Midbrain (tissue), 1 donor: ENCODE results near the gene MASTL.
A peak's percentile ranks its signal among the peaks of the same experiment; 100 is the strongest.
"Not testable (repeated sequence)": the region's sequence is repeated elsewhere in the genome, so short reads cannot be mapped to it uniquely, and the experiment has no call there.

ENCODE experiments used
- DNase-seq: peaks from one replicate; lab custom pipeline; 2025; lab: John Stamatoyannopoulos, UW

The MASTL gene

GRCh38 chr10:27155066-27155754, at the start of gene MASTL:
Gene MASTL (plus strand): TSS chr10:27155352. CDS start chr10:27155427, 75 bp downstream.
- DNase-seq: peak; percentile 89

- DNase-seq: no peak
These were observed 47.0 kb upstream of the MASTL start for GRCh38 chr10:27108165-27108564.

- no peak for DNase-seq
These were observed 20.8 kb upstream of the MASTL start for GRCh38 chr10:27134371-27134770.

GRCh38 chr10:27138277-27138676, 16.9 kb upstream of the MASTL start:
- no peak for DNase-seq

GRCh38 chr10:27143686-27144085, 11.5 kb upstream of the MASTL start:
- DNase-seq: no peak

- no peak for DNase-seq
These were observed 9.2 kb upstream of the MASTL start for GRCh38 chr10:27145937-27146336.

- no peak for DNase-seq
These were observed 7.5 kb upstream of the MASTL start for GRCh38 chr10:27147701-27148100.

- no peak for DNase-seq
These were observed 4.9 kb upstream of the MASTL start for GRCh38 chr10:27150261-27150660.

- DNase-seq: no peak
These were observed 2.5 kb upstream of the MASTL start for GRCh38 chr10:27152687-27153086.

- no peak for DNase-seq
These were observed 1.8 kb upstream of the MASTL start for GRCh38 chr10:27153329-27153728.

GRCh38 chr10:27153845-27154193, 1.3 kb upstream of the MASTL start:
- peak; percentile 48 for DNase-seq

GRCh38 chr10:27156566-27156965, 1.4 kb downstream of the MASTL start:
- DNase-seq: not testable (repeated sequence)

GRCh38 chr10:27157150-27157549, 2.0 kb downstream of the MASTL start:
- no peak for DNase-seq

- DNase-seq: no peak
These were observed 3.3 kb downstream of the MASTL start for GRCh38 chr10:27158421-27158820.

- no peak for DNase-seq
These were observed 14.7 kb downstream of the MASTL start for GRCh38 chr10:27169849-27170248.

- DNase-seq: no peak
These were observed 33.1 kb downstream of the MASTL start for GRCh38 chr10:27188259-27188658.

GRCh38 chr10:27188897-27189296, 33.7 kb downstream of the MASTL start:
- DNase-seq: no peak

GRCh38 chr10:27190508-27190907, 35.4 kb downstream of the MASTL start:
- DNase-seq: no peak

GRCh38 chr10:27192284-27192683, 37.1 kb downstream of the MASTL start:
- DNase-seq: no peak

GRCh38 chr10:27197980-27198620, 42.9 kb downstream of the MASTL start:
- DNase-seq: no peak

- DNase-seq: no peak
These were observed 48.7 kb downstream of the MASTL start for GRCh38 chr10:27203806-27204205.

GRCh38 chr10:27207350-27207749, 52.2 kb downstream of the MASTL start:
- DNase-seq: no peak

- DNase-seq: peak; percentile 4
These were observed 68.8 kb downstream of the MASTL start for GRCh38 chr10:27223964-27224363.
